HG03571 (cell line): ENCODE measurements around the gene PPP1R1B.
"Not testable (repeated sequence)": the region's sequence is repeated elsewhere in the genome, so short reads cannot be mapped to it uniquely, and the experiment has no call there.

ENCODE experiments used
- ATAC-seq: cut with Tn5 transposase; IDR thresholded peaks from one replicate; pipeline ENCODE4 v1.9.1; 2021; ENCODE audit not compliant: unreplicated experiment

PPP1R1B gene

DNA sequence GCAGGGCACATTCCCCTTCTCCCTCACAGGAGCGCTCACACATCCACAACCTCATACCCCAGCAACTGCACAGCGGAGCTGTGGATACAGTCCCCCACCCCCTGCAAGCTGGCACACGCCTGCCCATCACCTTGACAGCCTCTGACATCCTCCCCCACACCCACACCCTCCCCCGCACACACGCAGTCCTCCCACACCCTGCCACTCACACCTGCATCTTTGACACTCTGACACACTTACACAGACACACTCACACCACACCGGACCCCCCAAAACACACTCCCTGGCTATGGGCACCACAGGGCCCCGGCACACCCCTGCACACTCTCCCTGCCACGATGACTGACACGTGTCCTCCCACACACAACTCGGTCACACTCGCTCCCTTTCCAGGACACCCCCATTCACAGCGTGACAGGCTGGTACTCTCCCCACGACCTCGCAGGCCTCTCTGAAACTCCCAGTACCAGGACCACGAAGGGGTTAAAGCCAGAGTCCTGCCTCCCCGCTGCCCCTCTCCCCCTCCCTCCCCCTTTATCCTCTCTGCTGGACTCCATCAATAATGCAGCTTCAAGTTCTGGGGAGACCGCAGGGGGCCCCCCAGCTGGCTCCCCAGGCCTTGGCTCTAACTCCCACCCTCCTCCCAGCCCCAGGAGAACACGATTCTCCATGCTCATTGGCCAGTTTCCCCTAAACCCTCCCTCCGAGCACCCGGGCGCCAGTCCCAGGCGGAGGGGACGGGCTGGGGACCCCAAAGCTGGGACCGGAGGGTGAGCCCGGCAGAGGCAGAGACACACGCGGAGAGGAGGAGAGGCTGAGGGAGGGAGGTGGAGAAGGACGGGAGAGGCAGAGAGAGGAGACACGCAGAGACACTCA, at the start of gene PPP1R1B:
Gene PPP1R1B (plus strand): TSS at position 782 of the 876 bp plus-strand sequence. CDS start 441 bp downstream, outside the sequence.
- no peak for ATAC-seq

DNA sequence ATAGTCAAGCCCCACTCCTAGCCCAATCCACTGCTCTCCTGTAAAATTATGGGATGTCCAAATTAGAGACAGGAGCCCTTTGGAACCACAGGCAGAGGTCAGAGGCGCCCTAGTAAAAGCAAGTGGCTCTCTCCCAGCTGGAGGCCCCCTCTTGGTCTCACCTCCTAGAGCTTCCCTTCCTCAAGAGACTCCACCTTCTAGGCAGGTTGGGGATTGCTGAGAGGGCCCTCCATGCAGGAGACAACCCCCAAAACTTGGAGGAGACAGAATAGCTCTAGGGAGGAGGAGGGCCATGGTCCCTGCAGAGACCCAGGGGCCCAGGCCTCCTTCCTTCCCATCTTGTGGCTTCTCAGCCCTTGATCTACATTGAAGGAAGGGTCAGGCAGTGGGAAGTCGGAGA, 48.5 kb upstream of the PPP1R1B start:
- no peak for ATAC-seq

DNA sequence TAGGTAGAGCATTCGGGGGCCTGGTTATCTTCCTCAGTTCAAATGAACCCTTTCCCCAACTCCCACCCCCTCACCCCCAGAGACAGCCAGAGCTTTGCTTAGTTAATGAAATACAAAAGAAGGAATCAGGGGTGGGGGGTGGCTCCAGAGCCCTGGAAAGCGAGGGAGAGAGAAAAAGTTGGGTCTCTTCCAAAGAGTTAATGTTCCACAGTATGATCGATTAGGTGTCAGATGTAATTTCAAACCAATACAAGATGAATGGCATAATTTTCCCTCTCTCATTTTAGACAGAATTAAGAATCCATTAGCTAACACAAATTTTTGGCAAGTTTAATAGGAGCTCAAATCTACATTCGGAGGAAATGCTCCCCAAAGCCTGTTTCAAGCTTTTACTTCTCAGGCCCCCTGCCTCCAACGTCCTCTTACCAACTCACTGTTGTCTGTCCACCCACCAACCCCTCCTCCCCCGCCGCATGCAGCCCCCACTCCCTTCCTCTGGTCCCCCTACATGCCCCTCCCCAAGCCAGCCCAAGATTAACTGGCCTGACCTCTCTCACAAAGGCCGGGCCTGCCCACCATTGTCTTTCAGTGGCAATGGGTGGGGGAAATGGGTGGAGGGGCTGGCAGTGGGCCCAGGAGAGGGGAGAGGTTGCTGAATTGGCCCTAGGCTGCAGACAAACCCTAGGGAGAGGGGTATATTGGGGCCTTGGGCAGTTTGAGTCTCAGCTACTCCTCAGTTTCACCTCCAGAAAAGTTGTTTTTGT, 47.3 kb upstream of the PPP1R1B start:
- ATAC-seq, result no peak

DNA sequence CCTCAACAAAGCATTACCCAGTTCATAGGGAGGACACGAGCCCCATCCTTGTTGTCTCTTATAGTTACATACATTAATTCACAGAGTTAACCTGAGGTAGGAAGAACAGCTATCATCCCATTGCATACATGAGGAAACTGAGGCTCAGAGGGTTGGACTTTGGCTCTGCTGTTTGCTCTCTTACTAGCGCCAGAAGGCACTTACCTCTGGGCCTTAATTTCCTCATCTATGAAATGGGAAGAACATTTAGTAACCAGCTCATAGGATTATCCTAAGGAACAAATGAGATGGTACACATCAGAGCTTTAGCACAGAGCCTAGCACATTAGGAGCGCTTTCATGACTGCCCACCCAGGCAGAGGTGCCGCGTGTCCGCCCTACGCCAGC, 46.7 kb upstream of the PPP1R1B start:
- no peak for ATAC-seq

DNA sequence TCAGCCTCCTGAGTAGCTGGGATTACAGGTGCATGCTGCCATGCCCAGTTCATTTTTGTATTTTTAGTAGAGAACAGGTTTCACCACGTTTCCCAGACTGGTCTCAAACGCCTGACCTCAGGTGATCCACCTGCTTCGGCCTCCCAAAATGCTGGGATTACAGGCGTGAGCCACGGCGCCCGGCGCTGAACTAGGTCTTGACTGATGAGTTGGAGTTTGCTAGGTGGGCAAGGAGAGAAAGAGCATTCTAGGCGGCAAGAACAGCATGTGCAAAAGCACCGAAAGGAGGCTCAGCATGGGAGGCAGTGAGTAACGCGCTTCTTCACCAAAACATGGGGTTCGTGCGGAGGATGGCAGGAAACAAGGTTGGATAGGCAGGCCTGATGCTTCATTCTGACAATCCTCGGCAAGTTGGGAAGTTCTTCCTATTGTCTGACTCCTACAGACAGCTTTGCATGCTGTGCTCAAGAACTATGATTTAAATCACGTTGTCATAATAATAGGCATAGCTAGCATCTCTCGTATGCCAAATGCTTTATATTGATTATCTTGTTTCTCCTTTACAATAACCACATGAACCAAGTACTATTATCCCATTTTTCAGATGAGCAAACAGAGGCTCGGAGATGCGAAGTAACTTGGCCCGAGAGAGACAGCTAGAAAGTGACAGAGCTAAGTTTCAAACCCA, 45.5 kb upstream of the PPP1R1B start:
- no peak for ATAC-seq

DNA sequence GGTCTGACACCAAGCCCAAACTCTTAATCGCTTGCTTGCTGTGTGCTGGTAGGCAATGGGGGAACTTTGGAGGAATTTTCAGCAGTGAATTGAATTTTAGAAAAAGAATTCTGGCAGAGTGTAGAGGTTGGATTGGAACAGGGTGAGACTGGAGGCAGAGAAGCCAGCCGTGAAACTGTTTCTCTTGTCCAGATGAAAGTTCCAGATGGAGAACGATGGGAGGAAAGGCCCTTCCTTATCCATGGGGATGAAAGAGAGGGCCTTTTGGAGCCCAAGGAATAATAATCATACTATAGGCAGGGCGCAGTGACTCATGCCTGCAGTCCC, 45.0 kb upstream of the PPP1R1B start:
- ATAC-seq, result no peak

DNA sequence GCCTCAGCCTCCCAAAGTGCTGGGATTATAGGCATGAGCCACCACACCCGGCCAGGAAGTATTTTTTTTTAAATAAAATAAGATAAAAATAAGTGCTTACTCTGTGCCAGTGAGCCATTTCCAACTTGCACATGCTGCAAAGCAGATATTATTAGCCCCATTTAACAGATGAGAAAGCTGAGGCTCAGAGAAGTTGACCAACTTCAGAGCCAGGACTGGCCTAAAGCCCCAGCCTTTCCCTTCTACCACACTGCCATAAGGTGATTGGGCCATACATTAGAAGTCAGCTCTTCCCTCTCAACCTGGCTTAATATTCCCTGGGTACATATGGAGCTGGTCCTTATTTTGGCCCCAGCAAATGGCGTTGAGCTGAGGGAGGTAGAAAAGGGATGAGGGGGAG, 44.1 kb upstream of the PPP1R1B start:
- no peak for ATAC-seq

DNA sequence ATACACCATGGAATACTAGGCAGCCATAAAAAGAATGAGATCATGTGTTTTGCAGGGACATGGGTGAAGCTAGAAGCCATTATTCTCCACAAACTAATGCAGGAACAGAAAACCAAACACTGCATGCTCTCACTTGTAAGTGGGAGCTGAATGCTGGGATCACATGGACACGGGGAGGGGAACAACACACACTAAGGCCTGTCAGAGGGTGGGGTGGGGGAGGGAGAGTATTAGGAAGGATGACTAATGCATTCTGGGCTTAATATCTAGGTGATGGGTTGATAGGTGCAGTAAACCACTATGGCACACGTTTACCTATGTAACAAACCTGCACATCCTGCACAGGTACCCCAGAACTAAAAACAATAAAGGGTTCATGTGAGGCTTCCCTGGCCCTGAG, 36.6 kb upstream of the PPP1R1B start:
- ATAC-seq, result not testable (repeated sequence)

DNA sequence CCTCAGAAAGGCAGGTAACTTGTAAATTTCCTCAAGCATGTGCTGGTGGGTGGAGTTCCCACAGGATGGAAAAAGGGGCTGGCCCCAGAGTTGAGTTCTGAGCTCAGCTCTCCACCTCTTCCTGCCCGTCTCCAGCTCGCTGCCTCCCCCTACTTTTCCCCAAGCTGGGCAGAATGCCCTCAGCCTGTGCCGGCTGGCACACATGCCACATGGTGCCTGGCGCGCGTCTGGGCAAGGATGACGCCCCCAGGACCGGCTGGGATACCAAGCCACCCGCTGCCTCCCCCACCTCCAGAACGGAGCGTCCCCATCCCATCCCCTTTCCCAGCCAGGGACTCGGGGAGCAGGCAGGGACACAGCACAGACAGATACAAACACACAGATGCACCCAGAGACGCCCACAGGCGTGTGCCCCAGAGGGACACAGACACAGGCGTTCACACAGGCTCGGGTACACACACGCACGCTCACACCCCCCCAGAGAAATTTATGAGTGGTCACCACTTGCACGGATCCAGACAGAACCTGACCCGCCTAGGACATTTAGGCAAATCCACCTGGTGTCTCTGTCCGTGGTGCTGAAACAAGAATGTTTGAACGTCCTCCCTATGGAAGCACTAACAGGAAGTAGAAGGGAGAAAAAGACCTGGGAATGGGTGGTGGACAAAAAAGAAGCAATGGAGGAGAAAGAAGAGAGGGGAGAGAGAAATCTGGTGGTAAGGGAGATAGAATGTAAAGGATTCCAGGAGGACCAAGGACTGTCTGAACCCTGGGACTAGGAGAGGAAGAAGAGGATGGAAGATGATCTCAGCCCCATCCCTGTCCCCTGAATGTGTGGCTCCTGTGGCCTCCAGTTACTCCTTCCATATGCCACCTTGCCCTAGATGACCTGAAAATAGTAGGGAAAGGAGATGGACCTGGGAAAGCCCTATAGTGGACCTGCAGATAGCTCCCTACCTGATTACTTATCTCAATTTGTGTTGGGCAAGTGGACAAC, 34.5 kb upstream of the PPP1R1B start:
- ATAC-seq, result no peak

DNA sequence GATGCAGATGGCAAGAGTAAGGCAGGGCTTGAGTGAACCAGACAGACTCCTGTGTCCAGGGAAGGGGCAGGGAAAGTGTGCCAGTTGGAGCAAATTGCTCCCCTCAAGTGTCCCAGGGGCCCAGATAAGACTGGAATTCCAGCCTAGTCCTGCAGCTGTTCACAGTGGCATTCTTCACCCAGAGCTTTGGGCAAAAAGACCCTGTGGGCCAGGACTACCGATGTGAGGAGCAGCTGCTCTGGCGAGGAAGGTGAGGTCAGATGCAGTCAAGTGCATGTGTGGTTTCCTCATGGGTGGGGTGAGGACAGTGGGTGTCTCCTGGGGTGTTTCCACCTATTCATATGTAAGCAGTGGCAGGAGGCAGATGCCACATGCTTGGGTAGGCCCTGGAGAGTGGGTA, 33.4 kb upstream of the PPP1R1B start:
- no peak for ATAC-seq

DNA sequence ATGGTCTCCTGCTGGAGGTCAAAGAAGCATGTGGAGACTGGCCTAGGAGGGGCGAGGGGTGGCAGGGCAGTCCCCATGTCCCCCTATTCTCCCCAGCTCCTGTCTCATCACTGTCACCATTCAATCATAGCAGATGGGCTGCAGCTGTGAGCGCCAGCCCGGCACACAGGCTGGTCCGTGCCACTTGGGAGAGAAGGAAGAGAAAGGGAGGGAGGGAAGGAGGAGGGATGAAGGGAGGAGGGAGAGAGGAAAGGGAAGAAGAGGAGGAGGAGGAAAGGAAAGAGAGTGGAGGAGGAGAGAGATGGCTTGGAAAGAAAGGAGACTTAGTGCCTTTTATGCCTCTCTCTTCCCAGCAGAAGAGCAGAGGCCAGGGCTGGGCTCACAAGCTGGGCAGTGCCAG, 31.5 kb upstream of the PPP1R1B start:
- no peak for ATAC-seq

DNA sequence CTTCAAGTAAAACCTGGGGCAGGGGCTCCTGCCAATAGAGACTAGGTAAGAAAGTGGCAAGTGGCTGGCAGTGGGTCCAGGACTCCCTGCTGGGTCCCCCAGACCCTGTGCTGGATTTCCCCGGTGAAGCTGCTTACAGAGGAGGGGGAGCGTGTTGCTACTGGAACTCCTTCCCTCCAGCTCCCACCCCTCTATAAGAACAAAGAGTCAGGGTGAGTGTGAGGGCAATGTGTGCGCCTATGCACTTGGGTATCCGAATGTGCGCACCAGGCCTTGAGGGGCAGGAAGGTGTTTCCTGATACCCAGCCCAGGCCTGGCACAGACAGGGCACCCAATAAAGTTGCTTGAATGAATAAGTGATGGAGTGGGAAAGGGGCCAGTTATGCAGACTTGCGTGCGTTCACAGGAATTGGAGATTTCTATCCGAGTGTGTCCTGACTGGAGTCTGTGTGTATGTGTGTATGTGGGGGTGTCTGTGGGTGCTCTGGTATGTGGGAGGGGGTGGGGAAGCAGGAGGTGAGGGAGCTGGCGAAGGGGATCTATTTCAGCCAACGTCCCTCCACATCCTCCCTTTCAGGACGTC, 30.7 kb upstream of the PPP1R1B start:
- no peak for ATAC-seq

DNA sequence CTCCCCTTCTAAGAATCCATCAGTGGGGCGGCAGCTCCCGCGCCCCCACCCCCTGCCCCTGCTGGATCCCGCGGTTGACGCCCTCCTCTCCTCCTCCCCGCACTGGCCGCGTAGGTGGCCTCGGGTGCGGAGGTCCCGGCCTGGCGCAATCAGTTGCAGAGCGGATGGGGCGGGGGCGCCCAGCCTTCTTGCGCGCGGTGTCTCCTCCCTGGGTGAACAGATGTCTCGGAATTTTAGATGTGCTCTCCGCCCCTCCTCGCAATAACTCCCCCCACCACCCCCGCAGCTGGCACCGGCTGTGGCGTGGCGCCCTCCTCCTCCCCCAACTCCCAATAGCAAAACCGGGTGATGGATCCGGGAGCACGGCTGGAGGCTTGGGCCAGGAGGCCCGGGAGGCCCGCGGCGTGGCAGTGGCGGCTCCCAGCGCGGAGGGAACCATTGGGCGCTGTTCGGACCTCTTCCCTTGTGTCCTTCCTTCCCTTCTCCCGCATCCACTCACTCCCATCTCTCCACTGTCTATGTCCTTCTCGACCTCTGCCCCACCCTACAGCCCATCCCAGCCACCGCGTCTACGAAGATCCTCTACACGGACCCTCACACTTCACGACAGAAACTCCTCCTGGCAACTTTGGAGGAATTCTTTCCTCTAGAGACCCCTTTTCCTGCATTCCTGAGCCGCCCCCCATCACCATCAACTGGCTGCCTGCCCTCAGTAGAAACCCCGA, 30.0 kb upstream of the PPP1R1B start:
- ATAC-seq, result no peak

DNA sequence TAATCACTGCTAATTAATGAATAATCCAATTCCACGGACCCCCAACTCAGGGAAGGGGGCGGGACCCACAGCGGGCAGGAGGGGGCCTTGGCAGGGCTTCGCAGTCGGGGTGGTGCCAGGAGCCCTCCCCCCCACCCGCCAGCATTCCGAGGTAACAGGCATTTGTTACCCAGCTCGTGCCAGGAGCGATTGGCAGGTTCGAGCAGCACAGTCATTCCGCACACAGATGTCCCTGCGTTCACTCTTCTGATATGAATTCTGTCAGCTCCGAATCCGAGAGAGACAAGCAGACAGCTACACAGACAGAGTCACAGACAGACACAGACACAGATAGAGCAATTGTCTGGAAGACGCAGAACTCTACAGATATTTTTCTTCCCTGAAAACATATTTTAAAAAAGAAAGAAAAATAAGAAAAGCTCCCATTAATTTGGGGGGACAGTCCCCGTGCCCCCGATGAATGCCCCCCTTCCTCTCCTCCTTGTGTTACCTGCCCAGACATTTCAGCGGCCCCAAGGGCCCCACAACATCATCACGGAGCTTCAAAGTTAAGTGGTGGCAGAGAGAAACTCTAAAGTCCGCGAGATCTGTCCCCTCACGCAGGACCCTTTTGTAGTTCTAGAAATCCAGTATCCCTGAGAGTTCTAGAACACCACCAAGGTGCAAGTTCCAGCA, 29.2 kb upstream of the PPP1R1B start:
- no peak for ATAC-seq

DNA sequence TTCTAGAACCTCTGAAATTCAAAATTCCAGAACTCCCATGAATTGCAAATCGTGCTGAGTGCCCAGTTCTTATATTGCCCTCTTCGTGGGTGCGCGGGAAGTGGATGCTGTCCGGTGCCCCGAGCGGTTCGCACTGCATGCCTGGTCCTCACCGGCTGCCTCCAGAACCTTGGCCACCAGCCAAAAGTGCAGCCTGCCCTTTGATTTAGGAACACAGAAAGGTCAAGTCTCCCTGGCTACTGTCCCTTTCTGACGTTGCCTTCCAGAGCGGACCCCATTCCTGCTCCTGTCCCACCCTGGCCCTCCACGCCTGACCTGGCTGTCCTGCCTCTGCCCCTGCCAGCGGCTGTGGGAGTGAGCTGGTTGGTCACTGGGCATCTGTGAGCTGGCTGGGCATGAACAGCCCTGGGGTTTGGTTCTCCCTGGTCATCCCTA, 28.7 kb upstream of the PPP1R1B start:
- no peak for ATAC-seq

DNA sequence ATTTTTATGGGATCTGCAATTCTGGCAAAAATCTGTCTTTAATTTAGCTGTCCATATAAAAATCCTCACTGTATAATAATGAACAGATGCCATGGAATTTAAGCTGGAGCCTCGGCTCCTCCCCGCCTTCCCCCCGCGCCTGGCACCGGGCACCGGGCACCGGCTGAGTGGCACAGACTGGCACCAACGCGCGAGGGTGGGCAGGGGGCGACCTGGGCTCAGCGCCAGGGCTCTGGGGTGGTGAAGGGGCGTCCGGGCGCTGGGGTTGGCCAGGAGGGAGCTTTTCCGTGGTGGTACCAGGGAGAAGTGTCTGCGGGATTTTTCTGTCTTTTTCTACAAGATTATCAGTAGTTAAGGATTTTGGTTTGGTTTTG, 28.1 kb upstream of the PPP1R1B start:
- ATAC-seq, result no peak

DNA sequence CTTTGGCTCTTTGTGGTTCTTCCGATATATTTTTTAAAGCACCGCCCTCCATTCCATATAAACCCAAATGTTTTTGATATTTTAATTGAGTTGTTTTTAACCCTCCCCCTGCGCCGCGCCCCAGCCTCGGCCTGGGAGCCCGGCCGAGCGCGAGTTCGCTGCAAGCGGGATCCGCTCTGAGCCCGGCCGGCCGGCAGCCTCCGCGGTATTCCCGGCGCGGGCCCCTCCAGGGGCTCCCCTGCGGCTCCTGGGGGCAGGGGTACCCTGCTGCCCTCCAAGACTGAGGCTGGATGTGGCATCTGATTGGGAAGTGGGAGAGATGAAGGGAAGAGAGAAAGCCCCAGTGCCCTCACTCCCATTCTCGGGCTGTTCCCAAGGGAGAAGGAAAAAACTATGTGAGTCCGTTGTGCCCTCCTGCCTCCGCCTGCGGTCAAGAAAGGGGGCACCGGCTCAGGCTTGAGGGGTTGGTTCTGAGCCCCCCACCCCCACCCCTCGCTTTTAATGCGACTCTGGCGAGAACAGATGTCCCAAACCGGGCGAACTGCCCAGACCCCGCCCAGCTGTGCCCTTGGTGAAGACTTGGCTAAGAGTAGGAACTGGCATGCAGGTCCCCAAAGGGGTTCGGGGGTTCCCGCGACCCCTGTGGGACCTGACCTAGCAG, 27.6 kb upstream of the PPP1R1B start:
- ATAC-seq, result no peak

DNA sequence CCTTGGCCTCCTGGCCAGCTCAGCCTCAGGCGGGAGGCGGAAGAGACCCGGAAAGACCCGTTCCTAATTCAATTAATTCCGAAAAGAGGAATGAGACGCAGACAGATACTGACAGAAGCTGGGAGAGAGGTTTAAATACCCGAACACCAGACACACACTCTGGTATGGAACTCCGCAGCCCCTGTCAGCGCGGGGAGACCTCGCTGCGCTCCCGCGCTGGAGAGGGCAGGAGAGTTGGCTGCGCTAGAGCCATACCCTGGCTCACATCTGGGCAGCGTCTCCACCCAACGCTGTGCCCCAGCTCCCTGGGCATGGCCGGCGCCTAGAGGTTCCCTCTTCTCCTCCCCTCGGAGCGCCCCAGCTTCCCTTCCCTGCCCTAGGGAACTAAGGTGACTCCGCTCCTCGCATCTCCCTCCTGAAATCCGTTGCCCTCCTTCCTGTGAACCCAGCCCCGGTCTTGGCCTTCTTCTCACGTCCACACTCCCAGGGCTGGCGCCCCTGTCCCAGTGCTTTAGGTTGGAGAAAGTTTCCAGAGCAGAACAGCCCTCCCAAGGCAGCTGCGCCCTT, 27.0 kb upstream of the PPP1R1B start:
- ATAC-seq, result no peak
